Measurements from ENCODE around the gene DLGAP1. TPM values are rescaled to one million over a fixed set of nuclear protein-coding genes. Genes with fewer than 3 reads are reported as not detected.

The DLGAP1 gene
- total and polyA plus RNA-seq, 2 of the 4 experiments (the other 2 are of a cell fraction) = under 0.01 to 0.09 TPM

DNA sequence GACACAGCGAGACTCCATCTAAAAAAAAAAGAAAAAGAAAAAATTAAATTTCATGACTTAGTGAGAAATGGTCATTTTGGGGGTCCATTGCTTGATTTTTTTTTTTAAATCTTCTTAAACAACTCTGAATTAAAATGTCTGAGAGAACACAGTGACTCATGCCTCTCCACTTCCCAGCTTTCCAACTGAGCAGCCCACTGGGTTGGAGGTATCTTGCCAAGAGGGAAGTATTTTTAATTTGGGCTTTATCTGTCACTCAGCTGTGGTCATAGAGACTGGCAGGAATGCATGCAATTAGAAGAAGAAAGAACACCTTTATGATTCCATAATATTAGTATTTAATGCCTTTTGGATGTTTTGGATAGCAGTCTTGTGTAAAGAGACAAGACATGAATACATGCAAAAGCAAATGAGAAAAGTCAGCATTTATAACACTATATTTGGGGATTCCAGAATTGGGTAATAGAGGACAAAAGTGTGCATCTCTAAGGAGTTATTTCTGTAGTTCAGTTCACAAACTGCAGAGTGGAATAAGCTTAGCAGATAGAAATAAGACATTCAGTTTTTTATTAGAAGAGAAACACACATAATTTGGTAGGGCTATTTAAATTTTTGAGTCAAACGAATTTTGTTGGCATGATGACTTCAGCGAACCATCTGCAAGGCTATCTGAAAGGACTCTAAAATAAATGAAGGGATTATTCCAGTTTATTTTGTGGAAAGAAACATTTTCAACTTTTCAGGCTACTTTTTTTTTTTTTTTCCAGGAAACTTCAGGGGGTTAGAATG lies 750.4 kb downstream of the DLGAP1 start:
- ChIA-PET CTCF (interaction anchor here (0.6 to 1.6 kb wide), 4 partner anchors 69 to 294 kb away, joined by 3 to 4 read pairs (median 4); no protein-coding TSS in a partner anchor), POLR2A (ENCODE audit: unreplicated experiment) (no interaction called here)
- H2AK5ac ChIP-seq (ENCODE audit: low read depth, low read length) = no peak overlapping the region
- no CpG with 5 or more reads among the region's 3 CpGs for WGBS, 2 experiments (ENCODE audit: extremely low coverage in 2 of 2, insufficient read length in 1 of 2)
- H3K4ac ChIP-seq (ENCODE audit: low read depth, low read length) = no peak overlapping the region
- no TSS peak for BruUV-seq (replicated peaks)
- H3K4me3 ChIP-seq (ENCODE audit: insufficient read depth, low read depth, low read length) = no peak overlapping the region
- H3K4me1 ChIP-seq (ENCODE audit: control insufficient read depth, insufficient read depth, low read length) = peaks cover 16% of the 10 kb centered on the region
- TF ChIP-seq NFE2L2 (IDR thresholded peaks at IDR 0.05; ENCODE audit: low read depth, low read length) (no peak), RAD21 (IDR thresholded peaks at IDR 0.05; ENCODE audit: low read length) (no peak), SMC3 (IDR thresholded peaks at IDR 0.05; ENCODE audit: low read depth, low read length) (no peak)
- TF ChIP-seq, protein P1, sequence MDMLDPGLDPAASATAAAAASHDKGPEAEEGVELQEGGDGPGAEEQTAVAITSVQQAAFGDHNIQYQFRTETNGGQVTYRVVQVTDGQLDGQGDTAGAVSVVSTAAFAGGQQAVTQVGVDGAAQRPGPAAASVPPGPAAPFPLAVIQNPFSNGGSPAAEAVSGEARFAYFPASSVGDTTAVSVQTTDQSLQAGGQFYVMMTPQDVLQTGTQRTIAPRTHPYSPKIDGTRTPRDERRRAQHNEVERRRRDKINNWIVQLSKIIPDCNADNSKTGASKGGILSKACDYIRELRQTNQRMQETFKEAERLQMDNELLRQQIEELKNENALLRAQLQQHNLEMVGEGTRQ (IDR thresholded peaks at IDR 0.05; ENCODE audit: low read depth, low read length) = no peak
- H3K23ac ChIP-seq (ENCODE audit: low read depth, low read length) = no peak overlapping the region
- no peak overlapping the region for H2BK15ac ChIP-seq (ENCODE audit: low read depth, low read length)
- DNase-seq (no peak), ATAC-seq (ENCODE audit: low read depth) (no peak)
- H3K27ac ChIP-seq (ENCODE audit: insufficient read depth, low read length) = no peak overlapping the region
- dilution Hi-C loops (cut with HindIII; ENCODE audit: low sequenced_read_pairs, unreplicated experiment) = no loop called here
- H3K9me1 ChIP-seq (ENCODE audit: insufficient read depth, low read length) = no peaks in the 10 kb centered on the region; the same call in 1 of the 2 replicates
- no peak overlapping the region for H3K9ac ChIP-seq (ENCODE audit: low read depth, low read length)
- H2BK120ac ChIP-seq (ENCODE audit: low read depth, low read length) = no peak overlapping the region
- in situ Hi-C loops (cut with MboI; ENCODE audit: low sequenced_read_pairs) = loop anchor here (5.0 to 10.0 kb wide), 2 partner anchors 163 to 300 kb away; no protein-coding TSS in a partner anchor
- H3K56ac ChIP-seq (ENCODE audit: extremely low read depth, insufficient read depth, low read length) = no peak overlapping the region
- no peak overlapping the region for H2AFZ ChIP-seq (replicated peaks; ENCODE audit: low read length, poor library complexity)
- no peak overlapping the region for H4K5ac ChIP-seq (ENCODE audit: low read depth, low read length)
- no peaks in the 10 kb centered on the region for H3K9me3 ChIP-seq (ENCODE audit: control insufficient read depth, insufficient read depth, low read length)
- H3K79me1 ChIP-seq (ENCODE audit: low read depth in 1 of 2, low read length in 2 of 2) = no peaks in the 10 kb centered on the region
- no peak overlapping the region for H4K8ac ChIP-seq (ENCODE audit: low read depth in 2 of 2, low read length in 2 of 2)
- no peak overlapping the region for H2BK5ac ChIP-seq (ENCODE audit: low read depth, low read length, poor library complexity, severe bottlenecking)
- intact Hi-C loops (cut with micrococcal nuclease) = no loop called here
- H4K20me1 ChIP-seq (ENCODE audit: insufficient read depth, low read length) = no peaks in the 10 kb centered on the region
- H2AK9ac ChIP-seq (replicated peaks; ENCODE audit: low read depth, low read length, poor library complexity) = no peak overlapping the region
- no peak overlapping the region for H4K91ac ChIP-seq (ENCODE audit: insufficient read depth, low read depth, low read length)
- no peak overlapping the region for H3K4me2 ChIP-seq (ENCODE audit: low read depth, low read length)
- no peaks in the 10 kb centered on the region for H3K36me3 ChIP-seq (ENCODE audit: control insufficient read depth, insufficient read depth, low read length)
- H2BK20ac ChIP-seq (ENCODE audit: low read depth, low read length) = no peak overlapping the region
- H3K27me3 ChIP-seq (ENCODE audit: control insufficient read depth, insufficient read depth, low read length) = no peaks in the 10 kb centered on the region; the same call in none of the 2 replicates
- H3K14ac ChIP-seq (replicated peaks; ENCODE audit: low read depth, low read length) = no peak overlapping the region
- no peak overlapping the region for H3K18ac ChIP-seq (ENCODE audit: low read depth, low read length)
